Activated CD8-positive, alpha-beta memory T cell treated with anti-CD3 and anti-CD28 coated beads, Interleukin-2, amount 50 U/mL, for 4 hours (primary cell): ENCODE measurements around the gene AP2A1.
"Not testable (repeated sequence)": the region's sequence is repeated elsewhere in the genome, so short reads cannot be mapped to it uniquely, and the experiment has no call there.

Source experiments
- DNase-seq: peaks from one replicate; pipeline ENCODE4 v3.0.0-alpha.2; 2020

Gene AP2A1

GRCh38 chr19:49766930-49767299, at the start of gene AP2A1:
AP2A1 (plus strand) TSS chr19:49767001; CDS start chr19:49767134, 133 bp downstream.
- no peak for DNase-seq

- no peak for DNase-seq
These were observed 48.3 kb upstream of the AP2A1 start for GRCh38 chr19:49718511-49718910.

- DNase-seq, result no peak
These were observed 47.8 kb upstream of the AP2A1 start for GRCh38 chr19:49718991-49719390.

DNA sequence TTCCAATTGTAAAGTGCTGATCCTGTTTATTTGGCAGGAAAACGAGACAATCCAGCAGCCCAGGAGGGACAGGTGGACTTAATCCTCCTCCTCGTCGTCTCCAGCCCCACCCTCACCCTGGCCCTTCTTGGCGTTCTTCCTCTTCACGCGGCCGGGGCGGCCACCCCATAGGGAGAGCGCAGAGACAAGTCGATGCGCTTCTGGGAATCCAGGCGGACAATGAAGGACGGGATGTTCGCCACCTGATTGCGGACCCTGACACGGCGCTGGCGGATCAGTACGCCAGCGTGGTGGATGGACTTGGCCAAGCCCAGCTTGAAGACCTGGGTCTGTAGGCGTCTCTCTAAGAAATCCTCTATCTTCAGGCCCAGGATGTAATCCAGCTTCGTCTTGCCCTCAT, 47.4 kb upstream of the AP2A1 start:
- DNase-seq, result not testable (repeated sequence)

DNA sequence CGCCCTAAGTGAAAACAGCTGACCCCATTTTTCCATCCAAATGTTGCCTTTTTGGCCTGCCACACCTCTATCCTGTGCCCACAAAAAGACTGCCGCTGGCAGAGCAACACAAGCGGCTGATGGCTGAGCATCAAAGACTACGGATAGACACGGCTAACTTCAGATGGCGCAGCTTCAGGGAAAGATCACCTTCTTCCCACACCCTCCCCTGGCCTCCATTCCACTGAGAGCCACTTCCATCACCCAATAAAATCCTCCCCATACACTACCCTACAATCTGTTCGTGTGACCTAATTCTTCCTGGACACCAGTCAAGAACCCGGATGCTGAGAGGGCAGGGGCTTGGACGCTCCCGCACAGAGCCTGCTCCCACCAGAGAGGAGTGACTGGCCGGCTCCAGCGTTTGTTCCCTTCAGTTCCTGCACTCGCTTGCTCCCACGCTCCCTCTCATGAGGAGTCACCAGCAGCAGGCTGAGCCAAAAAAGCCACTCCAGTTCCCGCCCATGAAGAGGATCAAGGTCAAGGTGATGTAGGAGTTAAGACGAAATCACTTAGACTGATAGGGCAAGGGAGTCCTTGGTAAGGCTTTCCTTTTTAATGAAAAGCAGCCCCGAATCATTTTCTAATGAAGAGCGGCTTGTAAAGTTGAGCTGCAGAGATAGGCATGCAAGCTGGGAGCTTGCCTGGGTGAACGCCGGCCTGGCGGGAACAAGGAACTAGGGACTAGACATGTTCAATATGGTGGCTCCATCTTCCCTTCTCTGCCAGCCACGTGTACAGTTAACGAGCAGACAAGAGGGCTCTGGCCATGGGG, 39.4 kb upstream of the AP2A1 start:
- no peak for DNase-seq

- no peak for DNase-seq
These were observed 36.6 kb upstream of the AP2A1 start for GRCh38 chr19:49730166-49730565.

DNA sequence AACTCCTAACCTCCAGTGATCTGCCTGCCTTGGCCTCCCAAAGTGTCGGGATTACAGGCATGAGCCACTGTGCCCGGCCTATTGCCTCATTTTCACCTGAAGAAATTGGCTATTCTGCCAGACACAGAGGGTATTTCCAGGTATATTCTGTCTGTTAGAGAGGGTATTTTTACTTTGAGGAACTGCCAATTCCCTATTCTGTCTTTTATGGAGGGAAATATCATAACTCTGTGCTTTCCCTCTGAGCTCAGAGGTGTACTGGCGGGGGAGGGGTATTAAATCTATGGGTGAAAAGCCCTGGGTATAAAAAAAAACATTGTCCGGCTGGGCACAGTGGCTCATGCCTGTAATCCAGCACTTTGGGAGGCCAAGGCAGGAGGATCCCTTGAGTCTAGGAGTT, 28.5 kb upstream of the AP2A1 start:
- DNase-seq, result no peak

GRCh38 chr19:49739098-49739497, 27.7 kb upstream of the AP2A1 start:
- no peak for DNase-seq

DNA sequence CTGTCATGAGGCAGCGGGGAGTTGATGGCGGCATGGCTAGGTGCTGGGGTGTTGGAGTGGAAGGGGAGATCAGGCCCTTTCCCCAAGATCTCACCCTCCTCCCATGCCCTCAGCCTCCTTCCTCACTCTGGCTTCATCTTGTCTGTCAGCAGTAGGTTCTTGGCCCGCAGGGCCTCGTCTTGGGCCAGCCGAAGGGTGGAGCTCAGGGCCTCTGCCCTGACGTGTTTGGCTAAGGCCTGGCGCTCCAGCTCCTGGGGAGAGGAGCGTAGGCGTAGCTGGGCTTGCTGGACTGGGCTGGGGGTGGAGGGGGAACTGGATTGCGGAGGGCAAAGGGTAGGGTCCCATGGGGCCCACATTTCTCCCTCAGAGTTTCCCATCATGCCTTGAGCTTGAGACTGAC, 26.9 kb upstream of the AP2A1 start:
- no peak for DNase-seq

DNA sequence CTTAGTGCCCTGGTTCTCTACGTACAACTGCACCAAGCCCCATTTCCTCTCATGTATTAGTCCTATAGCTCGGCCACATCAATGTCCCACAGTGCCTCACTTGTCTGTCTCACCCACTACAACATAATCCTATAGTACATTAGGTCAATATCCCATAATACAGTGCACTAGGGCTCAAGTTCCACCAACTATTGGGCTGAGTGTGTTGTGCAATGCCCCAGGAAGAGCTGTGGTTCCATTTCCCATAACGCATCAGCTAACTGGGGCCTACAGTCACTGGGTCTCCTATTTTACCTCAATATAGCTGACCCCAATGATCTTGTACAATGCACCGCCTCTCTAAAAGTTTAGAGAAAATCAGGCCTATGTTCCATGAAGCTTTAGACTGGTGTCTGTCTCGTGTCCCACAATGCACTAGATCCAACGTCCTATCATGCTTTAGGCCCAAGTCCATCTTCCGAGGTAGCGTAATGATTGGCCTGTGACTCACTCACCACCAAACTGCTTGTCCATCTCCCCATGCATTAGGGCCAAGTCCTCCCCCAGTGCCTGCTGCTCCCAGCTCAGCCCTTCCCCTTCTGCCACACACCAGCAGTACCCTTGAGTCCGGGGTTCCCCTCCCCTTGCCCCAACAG, 25.5 kb upstream of the AP2A1 start:
- DNase-seq, result no peak

DNA sequence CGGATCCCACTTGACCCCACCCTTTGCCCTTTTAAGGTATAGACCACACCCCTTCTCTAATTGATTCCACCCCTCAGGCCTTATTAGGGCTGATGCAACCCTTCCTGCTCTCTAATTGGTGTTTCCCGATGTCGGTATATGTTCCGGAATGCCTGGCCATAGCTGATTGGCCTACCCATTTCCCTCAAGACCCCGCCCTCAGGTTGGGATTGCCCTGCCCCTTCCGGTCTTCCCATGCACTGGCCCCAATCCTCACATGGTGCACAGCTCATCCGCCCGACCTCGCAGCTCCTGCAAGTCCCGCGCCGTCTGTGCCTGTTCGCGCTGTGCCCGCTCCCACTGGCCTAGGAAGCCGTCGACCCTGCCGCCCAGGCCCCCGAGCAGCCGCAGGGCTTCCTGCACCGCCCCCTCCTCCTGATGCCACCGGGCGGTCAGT, 21.8 kb upstream of the AP2A1 start:
- no peak for DNase-seq

- peak; percentile 36 for DNase-seq
These were observed 20.4 kb upstream of the AP2A1 start for GRCh38 chr19:49746206-49746958.

DNA sequence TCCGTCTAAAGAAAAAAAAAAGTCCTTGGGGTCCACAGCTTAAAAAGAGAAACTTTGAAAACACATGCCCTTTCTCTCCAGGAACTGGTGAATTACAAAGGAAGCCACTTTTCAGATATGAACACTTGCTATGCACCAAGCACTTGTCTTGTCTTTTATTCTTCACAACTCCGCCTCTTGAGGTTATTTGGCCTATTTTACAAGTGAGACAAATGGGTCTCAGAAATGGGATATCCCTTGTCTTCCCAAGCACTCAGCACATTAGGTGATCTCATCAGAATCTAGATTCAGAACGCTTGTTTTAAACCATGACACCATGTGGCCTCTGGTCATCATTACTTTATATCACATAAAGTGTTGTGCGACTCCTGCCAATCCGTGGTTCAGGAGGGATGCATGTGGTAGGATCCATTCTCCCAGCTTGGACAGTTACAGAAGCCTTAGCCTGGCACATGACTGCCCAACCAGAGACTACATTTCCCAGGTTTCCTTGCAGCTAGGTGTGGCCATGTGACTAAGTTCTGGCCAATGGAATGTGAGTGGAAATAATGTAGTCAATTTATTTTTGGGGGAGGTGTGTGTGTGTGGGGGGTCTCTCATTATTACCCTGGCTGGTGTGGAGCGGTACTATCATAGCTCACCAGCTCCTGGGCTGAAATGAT, 17.6 kb upstream of the AP2A1 start:
- no peak for DNase-seq

- no peak for DNase-seq
These were observed 17.0 kb upstream of the AP2A1 start for GRCh38 chr19:49749771-49750170.

GRCh38 chr19:49752701-49753100, 14.1 kb upstream of the AP2A1 start:
- DNase-seq, result no peak

DNA sequence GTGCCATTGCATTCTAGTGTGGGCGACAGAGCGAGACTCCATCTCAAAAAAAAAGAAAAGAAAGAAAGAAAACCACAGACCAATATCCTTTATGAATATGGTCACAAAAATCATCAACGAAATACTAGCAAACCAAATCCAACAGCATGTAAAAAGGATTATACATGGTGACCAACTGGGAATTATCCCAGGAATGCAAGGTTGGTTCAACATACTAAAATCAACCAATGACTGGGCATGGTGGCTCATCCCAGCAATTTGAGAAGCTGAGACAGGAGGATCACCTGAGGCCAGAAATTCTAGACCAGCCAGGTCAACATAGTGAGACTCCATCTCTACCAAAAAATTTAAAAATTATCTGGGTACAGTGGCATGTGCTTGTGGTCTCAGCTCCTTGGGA, 10.8 kb upstream of the AP2A1 start:
- DNase-seq, result no peak

DNA sequence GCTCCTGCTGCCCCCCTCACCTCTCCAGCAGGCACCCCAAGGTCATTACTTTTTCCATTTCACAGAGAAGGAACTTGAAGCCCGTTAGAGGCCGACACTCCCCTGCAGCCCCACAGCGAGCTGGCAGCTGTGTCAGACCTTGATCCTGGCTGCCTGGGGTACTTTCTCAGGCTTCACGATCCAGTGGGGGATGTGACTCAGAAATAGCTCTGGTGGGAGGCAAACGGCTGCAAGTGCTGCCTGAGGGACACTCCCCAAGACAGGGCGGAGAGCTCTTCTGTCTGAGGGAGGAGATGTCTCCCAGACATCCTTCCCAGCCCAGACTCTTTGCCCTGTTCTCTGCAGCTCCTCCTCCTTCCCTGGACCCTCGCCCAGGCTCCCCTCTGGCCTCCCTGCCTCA, 8.5 kb upstream of the AP2A1 start:
- no peak for DNase-seq

DNA sequence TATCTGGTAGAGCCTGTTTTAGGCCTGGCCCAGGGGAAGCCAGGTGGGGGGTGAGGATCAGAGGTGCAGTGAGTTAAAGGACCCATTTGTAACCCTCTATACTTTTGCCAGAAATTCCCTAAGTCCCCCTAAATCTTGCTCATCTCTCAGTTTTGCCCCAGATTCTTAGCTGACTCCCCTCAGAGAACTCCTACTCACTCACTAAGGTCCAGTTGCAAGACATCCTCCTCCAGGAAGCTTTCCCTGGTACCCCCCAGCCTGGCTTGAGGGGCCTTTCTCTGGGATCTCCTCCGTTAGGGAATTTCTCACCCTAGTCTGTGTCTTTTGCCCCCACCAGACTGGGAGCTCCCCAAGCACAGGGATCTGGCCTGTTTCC, 5.6 kb upstream of the AP2A1 start:
- no peak for DNase-seq

- DNase-seq, result no peak
These were observed 5.0 kb upstream of the AP2A1 start for GRCh38 chr19:49761625-49762311.

DNA sequence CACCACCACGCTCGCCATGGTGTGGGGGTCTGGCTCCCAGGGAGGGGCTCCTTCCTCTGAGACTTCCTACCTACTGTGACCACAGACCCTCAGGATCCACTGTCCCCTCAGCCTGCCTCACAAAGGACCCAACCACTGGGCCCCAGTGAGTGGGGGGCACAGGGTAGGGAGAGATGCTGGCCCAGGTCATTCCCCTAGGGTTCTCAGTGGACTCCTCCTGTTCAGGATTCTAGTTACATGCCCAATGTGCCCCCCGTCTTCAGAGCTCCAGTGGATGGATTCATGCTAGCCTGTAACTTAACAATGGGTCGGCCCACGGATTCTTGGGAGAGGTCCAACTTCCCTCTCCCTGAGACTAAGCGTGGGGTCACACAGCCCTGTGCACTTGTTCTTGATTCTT, 3.6 kb upstream of the AP2A1 start, which contains the start of gene TSKS:
Gene TSKS, minus strand, starts transcription at position 77 of the 400 bp plus-strand sequence. Its CDS starts 59 bp downstream, at position 18.
- no peak for DNase-seq

GRCh38 chr19:49764341-49764740, 2.5 kb upstream of the AP2A1 start:
- DNase-seq, result no peak
